ENCODE measurements around the gene LRRC18. TPM values are rescaled to one million over a fixed set of nuclear protein-coding genes. Genes with fewer than 3 reads are reported as not detected.

The LRRC18 gene
- total and polyA plus RNA-seq, 10 of the 15 experiments (the other 5 are each of a cell fraction or from before 2014, with no cell fraction given), result 0.16 to 0.47 (median 0.24) TPM; not detected in 6

GRCh38 chr10:48885376-48885775 lies 54.3 kb downstream of the LRRC18 start:
- no peaks in the 10 kb centered on the region for H3K27me3 ChIP-seq (replicated peaks in 1 of 2; ENCODE audit: control insufficient read depth in 2 of 2, insufficient read depth in 2 of 2, low read length in 1 of 2)
- no peaks in the 10 kb centered on the region for H3K79me2 ChIP-seq (ENCODE audit: control insufficient read depth, insufficient read depth, low read length)
- SMC1A ChIA-PET (ENCODE audit: uncharacterized antibody, unreplicated experiment), result no interaction called here
- TF ChIP-seq MTA2 (IDR thresholded peaks at IDR 0.05; ENCODE audit: low read depth) (no peak), BACH1 (IDR thresholded peaks at IDR 0.05; ENCODE audit: borderline replicate concordance) (no peak), FOS (IDR thresholded peaks at IDR 0.05; ENCODE audit: borderline replicate concordance, extremely low read depth, insufficient read length) (no peak), ZBED1 (IDR thresholded peaks at IDR 0.05; ENCODE audit: borderline replicate concordance) (no peak), HCFC1 (IDR thresholded peaks at IDR 0.05; ENCODE audit: low read length) (no peak), CTCF (IDR thresholded peaks at IDR 0.05 in 2 of 3, conservative IDR thresholded peaks at IDR 0.05 in 1 of 3; ENCODE audit: control insufficient read depth in 2 of 3, extremely low read depth in 1 of 3, insufficient read depth in 1 of 3, low read depth in 3 of 3, low read length in 3 of 3) (peak in 1 of 3 experiments; percentile 8; a peak in 2 of 6 replicates)
- POLR2A ChIA-PET, result no interaction called here
- no peaks in the 10 kb centered on the region; the same call in 2 of the 3 replicates for H3K9me3 ChIP-seq (replicated peaks; ENCODE audit: control insufficient read depth, insufficient read depth, low read length)
- in situ Hi-C loops (cut with MboI), result no loop called here
- CTCF ChIA-PET, result interaction anchor here (0.8 kb wide), 1 partner anchor 571 kb away, joined by 3 read pairs; no protein-coding TSS in a partner anchor
- DNase-seq (ENCODE audit: low read depth, low spot score) (no peak), ATAC-seq (0 out of 3 replicates have a peak, but pooled peaks have one; percentile 22), FAIRE-seq (no peak)
- no peaks in the 10 kb centered on the region for H4K20me1 ChIP-seq (ENCODE audit: control insufficient read depth, insufficient read depth)
- H3K4me1 ChIP-seq (ENCODE audit: control insufficient read depth, insufficient read depth, low read length), result no peaks in the 10 kb centered on the region; the same call in 1 of the 2 replicates
- no peak overlapping the region for H3K4me3 ChIP-seq
- H3K27ac ChIP-seq (ENCODE audit: control insufficient read depth, insufficient read depth), result no peak overlapping the region
- no peak overlapping the region for H2AFZ ChIP-seq (ENCODE audit: control insufficient read depth, low read depth, low read length)
- 97% methylated on average over 2 of the region's 2 CpGs for WGBS (ENCODE audit: insufficient coverage, insufficient replicate concordance, low lambda C conversion rate, missing lambda C conversion rate)
- no peak overlapping the region for H3K9ac ChIP-seq (ENCODE audit: control insufficient read depth, insufficient read depth, low read length)
- no peak overlapping the region for H3K4me2 ChIP-seq (ENCODE audit: control insufficient read depth, insufficient read depth)
- RAD21 ChIA-PET (ENCODE audit: unreplicated experiment), result interaction anchor here (1.1 kb wide), 1 partner anchor 95 kb away, joined by 3 read pairs; no protein-coding TSS in a partner anchor
- no TSS peak for BruUV-seq (replicated peaks)
- intact Hi-C loops (cut with micrococcal nuclease; ENCODE audit: unreplicated experiment), result no loop called here
- peaks cover 2 to 12% of the 10 kb centered on the region in 2 experiments; a peak in 3 of 4 replicates for H3K36me3 ChIP-seq (ENCODE audit: control insufficient read depth in 2 of 2, insufficient read depth in 2 of 2, low read length in 1 of 2)
